Mesenteric fat pad (tissue), 1 donor: ENCODE measurements around the gene LAYN. TPM values are rescaled to one million over a fixed set of nuclear protein-coding genes. Genes with fewer than 3 reads are reported as not detected.

Experiments
- DNase-seq: peaks from one replicate; pipeline ENCODE4 v3.0.0-alpha.2; 2020; ENCODE audit warnings: low spot score
- long read RNA-seq: library from polyadenylated mRNA; unstranded; transcript quantifications from one replicate; pipeline ENCODE4 v2.0.0, GENCODE V29; 2020
- total RNA-seq: library from RNA; stranded (reverse); fragmentation: NEBNext Ultra II Directional; extraction: Animal tissue kit (Norgen Biotek cat#: 25700); gene quantifications from one replicate; pipeline ENCODE4 v1.2.1, GENCODE V29; 2021
- donor health status: DM: yes; HTN: yes; CAD: no.

LAYN gene
- total RNA-seq: 7.1 TPM
- long read RNA-seq, transcript LAYN-201 (7 exons, 2,066 nt): major isoform, 21 of 26 reads
- long read RNA-seq, partial matches to known transcripts: 1 of 26 reads
- long read RNA-seq, other reads (novel, unspliced or antisense): 1 of 26 reads

DNA sequence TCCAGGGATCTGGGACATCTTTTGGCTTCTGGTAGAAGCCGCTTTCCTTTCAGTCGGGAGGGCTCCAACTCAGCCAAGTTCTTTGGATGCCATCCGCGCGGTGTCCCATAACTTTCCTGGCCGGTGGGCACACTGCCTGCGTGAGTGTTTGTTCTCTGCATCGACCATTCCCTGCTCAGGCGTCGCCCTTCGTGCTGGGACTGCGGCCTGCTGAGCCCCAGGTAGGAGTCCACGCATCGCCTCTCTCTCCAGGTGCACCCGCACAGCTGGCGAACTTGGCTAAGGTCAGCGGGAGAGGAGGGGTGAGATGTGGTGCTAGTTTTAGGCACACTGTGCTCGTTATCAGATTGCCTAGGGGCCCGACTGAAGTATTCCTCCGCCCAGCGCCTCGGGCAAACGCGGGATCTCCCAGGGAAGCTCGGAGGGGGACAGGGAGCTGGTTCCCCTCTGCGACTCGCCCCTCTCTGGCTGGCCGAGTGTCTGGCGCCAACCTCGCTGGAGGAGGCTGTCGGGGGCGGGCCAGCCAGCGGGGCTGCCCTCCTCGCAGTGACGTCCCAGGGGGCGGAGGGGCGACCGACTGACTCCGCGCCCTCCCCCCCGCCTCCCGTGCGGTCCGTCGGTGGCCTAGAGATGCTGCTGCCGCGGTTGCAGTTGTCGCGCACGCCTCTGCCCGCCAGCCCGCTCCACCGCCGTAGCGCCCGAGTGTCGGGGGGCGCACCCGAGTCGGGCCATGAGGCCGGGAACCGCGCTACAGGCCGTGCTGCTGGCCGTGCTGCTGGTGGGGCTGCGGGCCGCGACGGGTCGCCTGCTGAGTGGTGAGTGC lies at the start of gene LAYN:
Gene LAYN (plus strand): TSS at position 607 of the 823 bp plus-strand sequence. CDS start 124 bp downstream, at position 731.
- DNase-seq: no peak

GRCh38 chr11:111494040-111494439 lies 46.5 kb upstream of the LAYN start:
- DNase-seq: no peak

GRCh38 chr11:111499483-111499882 lies 41.0 kb upstream of the LAYN start:
- DNase-seq: no peak

DNA sequence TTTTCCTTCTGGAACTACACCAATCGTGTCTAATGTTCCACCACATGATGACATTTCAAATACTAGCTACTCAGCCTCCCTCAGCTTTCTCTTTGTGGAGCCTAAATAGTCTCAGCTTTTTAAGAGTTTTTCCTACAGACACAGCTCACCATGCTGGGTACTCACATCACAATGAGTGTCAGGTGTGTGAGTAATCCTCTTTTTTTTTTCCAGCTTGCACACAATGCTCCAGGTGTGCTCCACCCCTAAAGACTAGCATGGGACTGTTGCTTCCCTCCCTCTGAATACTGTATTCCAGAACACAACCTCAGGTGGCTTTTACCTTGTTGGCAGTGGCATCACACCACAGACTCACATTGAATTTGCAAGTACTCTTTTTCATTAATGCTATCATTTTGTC lies 40.0 kb upstream of the LAYN start:
- DNase-seq: no peak

GRCh38 chr11:111502611-111503010 lies 37.9 kb upstream of the LAYN start:
- DNase-seq: no peak

DNA sequence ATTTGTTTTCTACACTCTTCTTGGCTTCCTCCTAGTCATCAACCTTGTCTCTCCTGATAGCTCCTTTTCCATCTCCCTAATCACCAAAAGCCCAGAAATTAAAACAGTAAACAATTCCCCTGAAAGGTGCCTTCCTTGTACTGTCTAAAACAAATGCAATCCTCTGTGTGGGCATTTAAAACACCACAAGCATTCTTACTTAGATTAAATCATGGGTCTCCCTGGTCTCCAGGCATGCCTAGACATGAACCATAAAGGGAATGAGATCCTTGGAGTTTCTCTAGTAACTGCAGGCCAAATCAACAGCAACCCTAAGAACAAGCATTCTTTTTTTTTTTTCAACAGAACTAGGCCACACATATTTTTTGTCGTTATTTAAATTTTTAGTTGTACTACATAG lies 30.2 kb upstream of the LAYN start:
- no peak for DNase-seq

- DNase-seq: no peak
Observed at GRCh38 chr11:111512296-111513239, 28.0 kb upstream of the LAYN start, which contains the start of gene BTG4. Gene BTG4, minus strand, starts transcription at chr11:111512386. Its CDS starts 13,610 bp downstream, at chr11:111498776.

DNA sequence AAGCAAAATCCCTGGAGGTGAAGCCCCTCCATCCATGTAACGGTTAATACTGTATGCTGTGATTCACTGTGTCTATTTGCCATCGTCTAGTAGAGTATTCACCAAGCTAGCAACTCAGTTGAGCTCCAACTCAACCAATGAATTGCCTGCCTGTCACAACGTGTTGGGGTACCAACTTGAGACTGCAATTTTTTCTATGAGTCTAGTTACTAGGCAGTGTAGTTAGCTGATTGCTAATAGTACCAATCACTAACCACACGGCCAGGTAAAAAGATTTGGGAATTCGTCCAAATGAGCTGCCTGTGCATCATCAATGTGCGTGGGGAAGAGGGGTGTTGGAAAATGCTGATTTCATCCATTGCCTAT lies 27.3 kb upstream of the LAYN start:
- no peak for DNase-seq

DNA sequence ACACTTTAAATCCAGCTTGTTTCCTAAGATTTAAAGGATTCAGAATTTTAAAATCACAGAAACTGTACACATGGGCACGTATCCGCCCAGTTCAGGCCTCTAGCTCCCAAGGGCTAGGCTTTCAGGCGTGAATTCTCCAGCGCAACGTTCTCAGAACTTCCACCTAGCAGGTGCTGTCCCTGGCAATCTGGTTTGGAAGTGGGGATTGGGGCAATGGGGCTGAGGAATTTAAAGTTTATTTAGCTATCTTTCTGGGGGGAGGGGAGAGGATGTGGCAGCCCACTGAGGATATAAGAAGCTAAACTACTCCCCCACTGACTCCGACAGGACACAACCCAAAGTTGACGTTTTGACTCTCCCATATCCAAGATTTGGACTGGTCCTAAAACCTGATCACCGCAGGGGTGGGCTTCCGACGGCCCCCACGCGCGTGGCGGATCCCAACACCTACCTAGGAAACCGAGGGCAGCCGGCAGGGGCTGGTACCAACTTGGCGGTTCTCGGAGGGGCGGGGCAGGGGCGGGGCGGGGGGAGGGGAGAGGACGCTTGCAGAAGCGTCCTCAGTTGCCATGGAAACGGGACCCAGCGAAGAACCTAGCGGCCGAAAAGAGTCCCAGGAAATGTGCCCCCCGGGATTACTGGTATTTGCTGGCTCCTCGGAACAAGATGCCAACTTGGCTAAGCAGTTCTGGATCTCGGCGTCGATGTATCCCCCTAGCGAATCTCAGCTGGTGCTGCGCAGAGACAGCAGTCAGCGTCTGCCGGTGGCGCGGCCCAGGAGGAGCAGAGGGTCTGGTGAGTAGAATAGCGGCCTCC lies 26.1 kb upstream of the LAYN start, which contains the start of gene HOATZ:
Gene HOATZ (plus strand): TSS at position 563 of the 816 bp plus-strand sequence. CDS start 7 bp downstream, at position 570.
- no peak for DNase-seq

GRCh38 chr11:111515591-111515990 lies 24.9 kb upstream of the LAYN start:
- DNase-seq: no peak

GRCh38 chr11:111518668-111519067 lies 21.9 kb upstream of the LAYN start:
- no peak for DNase-seq

DNA sequence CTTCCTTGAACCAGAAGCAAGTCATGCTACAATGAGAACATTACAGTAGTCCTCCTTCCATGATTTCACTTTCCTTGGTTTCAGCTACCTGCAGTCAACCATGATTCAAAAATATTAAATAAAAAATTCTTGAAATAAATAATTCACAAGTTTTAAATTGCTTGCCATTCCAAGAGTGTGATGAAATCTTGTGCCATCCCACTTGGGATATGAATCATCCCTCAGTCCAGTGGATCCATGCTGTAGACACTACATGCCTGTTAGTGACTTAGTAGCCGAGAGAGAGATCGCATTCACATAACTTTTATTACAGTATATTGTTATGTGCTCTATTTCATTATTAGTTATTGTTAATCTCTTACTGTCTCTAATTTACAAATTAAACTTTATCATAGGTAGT lies 20.0 kb upstream of the LAYN start:
- no peak for DNase-seq

- no peak for DNase-seq
Observed at GRCh38 chr11:111521135-111521534, 19.4 kb upstream of the LAYN start.

DNA sequence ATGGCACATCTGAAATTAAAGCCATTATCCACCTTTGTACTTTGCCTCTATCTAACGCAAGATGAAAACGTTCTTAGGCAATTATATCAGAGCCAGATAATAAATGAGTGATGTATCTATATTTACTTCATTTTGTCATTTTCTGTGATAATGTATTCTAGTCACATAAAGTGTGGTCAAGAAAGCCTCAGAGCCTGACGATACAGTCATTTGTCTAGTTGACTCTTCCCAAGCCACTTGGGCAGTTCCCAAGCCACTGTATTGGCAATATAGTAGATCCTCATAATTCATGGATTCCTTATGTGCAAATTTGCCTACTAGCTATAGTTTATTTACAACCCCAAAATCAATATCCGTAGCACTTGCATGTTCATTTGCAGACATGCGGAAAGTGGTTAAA lies 18.1 kb upstream of the LAYN start:
- DNase-seq: no peak

GRCh38 chr11:111523343-111523742 lies 17.2 kb upstream of the LAYN start:
- DNase-seq: no peak

GRCh38 chr11:111524056-111524455 lies 16.5 kb upstream of the LAYN start:
- no peak for DNase-seq

DNA sequence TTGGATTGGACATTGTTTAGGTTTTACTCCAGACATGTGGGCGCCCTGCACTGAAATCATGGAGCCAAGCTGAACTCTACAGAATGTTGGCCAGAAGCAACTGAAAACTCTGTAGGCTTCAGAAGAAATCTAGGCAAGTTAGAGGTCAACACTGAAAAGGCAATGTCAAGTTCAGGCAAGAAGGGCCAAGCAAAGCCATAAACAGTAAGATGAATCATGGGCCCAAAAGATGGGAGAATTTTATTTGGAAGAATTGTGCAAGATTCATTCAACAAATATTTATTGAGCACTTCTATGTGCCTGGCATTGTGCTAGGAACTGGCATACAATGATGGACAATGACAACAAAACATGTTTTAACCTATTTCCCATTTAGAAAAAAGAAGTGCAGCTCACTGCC lies 15.1 kb upstream of the LAYN start:
- DNase-seq: no peak

DNA sequence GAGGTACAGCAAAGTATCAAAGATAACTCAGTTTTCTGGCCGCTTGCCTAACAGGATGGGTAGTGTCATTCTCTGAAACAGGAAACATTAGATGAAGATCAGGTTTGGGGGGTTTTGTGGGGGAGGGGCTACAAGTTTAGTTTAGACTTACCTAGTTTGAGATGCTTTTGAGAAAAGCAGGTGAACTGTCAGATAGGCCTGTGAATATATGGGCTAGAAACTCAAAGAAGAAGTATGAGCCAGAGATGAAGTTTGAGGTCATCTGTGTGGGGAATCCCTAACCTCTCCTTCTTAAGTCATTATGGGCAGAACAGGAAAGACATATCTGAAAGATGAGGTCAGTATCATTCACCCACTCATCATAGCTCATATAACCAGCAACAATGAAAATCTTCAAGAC lies 14.0 kb upstream of the LAYN start:
- DNase-seq: no peak

DNA sequence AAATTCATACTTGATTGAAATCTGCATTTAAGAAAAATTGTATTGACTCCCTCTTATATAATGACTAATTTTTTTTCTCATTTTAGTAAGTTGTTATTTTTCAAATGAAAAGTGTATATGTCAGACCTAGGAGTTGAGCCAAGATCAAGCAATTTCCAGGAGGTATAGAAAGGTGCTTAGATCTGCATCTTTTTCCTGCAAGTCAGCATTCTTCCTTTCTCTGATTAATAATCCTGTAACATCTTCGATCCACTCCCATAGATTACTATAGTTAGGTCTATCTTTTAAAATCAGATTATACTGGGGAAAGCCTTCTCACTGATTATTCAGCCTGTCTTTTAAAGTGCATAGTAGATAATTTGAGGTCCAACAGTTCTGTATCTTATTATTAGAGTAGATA lies 13.2 kb upstream of the LAYN start:
- no peak for DNase-seq

- DNase-seq: no peak
Observed at GRCh38 chr11:111528557-111528956, 12.0 kb upstream of the LAYN start.

- no peak for DNase-seq
Observed at GRCh38 chr11:111530091-111530490, 10.4 kb upstream of the LAYN start.
